Measurements from ENCODE around the gene DENND6B.

DENND6B gene

GRCh38 chr22:50286701-50287318, 40.0 kb downstream of the DENND6B start:
- peaks cover 79 to 83% of the 10 kb centered on the region in 2 experiments for H3K36me3 ChIP-seq (ENCODE audit: control insufficient read depth in 1 of 2, insufficient read depth in 2 of 2, low read length in 2 of 2)
- peaks cover 10% of the 10 kb centered on the region for H3K79me2 ChIP-seq (ENCODE audit: control insufficient read depth, insufficient read depth, low read length, poor library complexity)
- H2BK5ac ChIP-seq (ENCODE audit: low read depth, low read length, poor library complexity) = no peak overlapping the region
- H3K9ac ChIP-seq (ENCODE audit: low read length) = no peak overlapping the region
- H3K23ac ChIP-seq (ENCODE audit: low read length) = no peak overlapping the region
- no peak overlapping the region for H2AFZ ChIP-seq (ENCODE audit: insufficient read depth, low read length, poor library complexity)
- H3K14ac ChIP-seq (ENCODE audit: low read length) = no peak overlapping the region
- no peak for DNase-seq
- H2BK12ac ChIP-seq (ENCODE audit: low read length) = no peak overlapping the region
- H3K18ac ChIP-seq (ENCODE audit: low read length) = no peak overlapping the region
- no peak overlapping the region for H2AK5ac ChIP-seq (ENCODE audit: low read length)
- no CpG with 5 or more reads among the region's 40 CpGs for WGBS (ENCODE audit: extremely low coverage, insufficient coverage, insufficient read length)
- no peak overlapping the region for H3K4me3 ChIP-seq (ENCODE audit: low read depth, low read length)
- H3K27ac ChIP-seq (ENCODE audit: low read depth, low read length) = no peak overlapping the region
- no peak overlapping the region for H3K4ac ChIP-seq (ENCODE audit: low read depth, low read length)
- H3K4me2 ChIP-seq (ENCODE audit: low read length) = no peak overlapping the region
- no peak overlapping the region for H4K8ac ChIP-seq (ENCODE audit: low read depth, low read length)
- peaks cover 12 to 14% of the 10 kb centered on the region in 2 experiments for H3K4me1 ChIP-seq (ENCODE audit: control insufficient read depth in 1 of 2, insufficient read depth in 2 of 2, low read length in 2 of 2)
- H3K79me1 ChIP-seq (ENCODE audit: low read length) = peaks cover 13% of the 10 kb centered on the region
- H3K9me3 ChIP-seq (ENCODE audit: insufficient read depth, low read depth, low read length) = no peaks in the 10 kb centered on the region
- no peak overlapping the region for H4K12ac ChIP-seq (ENCODE audit: low read depth, low read length)
- H2BK120ac ChIP-seq (ENCODE audit: insufficient read depth, low read length, poor library complexity) = no peak overlapping the region
- no peak overlapping the region for H4K91ac ChIP-seq (ENCODE audit: low read depth, low read length)
- H3K27me3 ChIP-seq (ENCODE audit: insufficient read depth, low read length) = no peaks in the 10 kb centered on the region

- Histone ChIP-seq H2AFZ (ENCODE audit: insufficient read depth, low read length, poor library complexity) (no peak overlapping the region), H3K9ac (ENCODE audit: low read length) (no peak overlapping the region), H3K27me3 (ENCODE audit: insufficient read depth, low read length) (no peaks in the 10 kb centered on the region), H3K9me3 (ENCODE audit: insufficient read depth, low read depth, low read length) (no peaks in the 10 kb centered on the region), H3K27ac (ENCODE audit: low read depth, low read length) (no peak overlapping the region), H4K12ac (ENCODE audit: low read depth, low read length) (no peak overlapping the region), H3K4ac (ENCODE audit: low read depth, low read length) (no peak overlapping the region), H4K91ac (ENCODE audit: low read depth, low read length) (no peak overlapping the region), H2BK5ac (ENCODE audit: low read depth, low read length, poor library complexity) (no peak overlapping the region), H4K8ac (ENCODE audit: low read depth, low read length) (no peak overlapping the region), H3K14ac (ENCODE audit: low read length) (no peak overlapping the region), H3K4me1 (ENCODE audit: control insufficient read depth in 1 of 2, insufficient read depth in 2 of 2, low read length in 2 of 2) (peaks cover 12 to 15% of the 10 kb centered on the region in 2 experiments), H3K18ac (ENCODE audit: low read length) (no peak overlapping the region), H3K79me2 (ENCODE audit: control insufficient read depth, insufficient read depth, low read length, poor library complexity) (peaks cover 10% of the 10 kb centered on the region), H3K36me3 (ENCODE audit: control insufficient read depth in 1 of 2, insufficient read depth in 2 of 2, low read length in 2 of 2) (peaks cover 79 to 88% of the 10 kb centered on the region in 2 experiments), H3K79me1 (ENCODE audit: low read length) (peaks cover 15% of the 10 kb centered on the region), H3K4me3 (ENCODE audit: low read depth, low read length) (no peak overlapping the region), H2AK5ac (ENCODE audit: low read length) (no peak overlapping the region), H2BK12ac (ENCODE audit: low read length) (no peak overlapping the region), H3K4me2 (ENCODE audit: low read length) (no peak overlapping the region), H2BK120ac (ENCODE audit: insufficient read depth, low read length, poor library complexity) (no peak overlapping the region), H3K23ac (ENCODE audit: low read length) (no peak overlapping the region)
- WGBS (ENCODE audit: extremely low coverage, insufficient coverage, insufficient read length) = no CpG with 5 or more reads among the region's 21 CpGs
- DNase-seq = no peak
These were observed 40.5 kb downstream of the DENND6B start for GRCh38 chr22:50286275-50286674.

GRCh38 chr22:50285568-50286229, 41.1 kb downstream of the DENND6B start:
- Histone ChIP-seq H2AK5ac (ENCODE audit: low read length) (no peak overlapping the region), H2BK12ac (ENCODE audit: low read length) (no peak overlapping the region), H3K14ac (ENCODE audit: low read length) (no peak overlapping the region), H3K18ac (ENCODE audit: low read length) (no peak overlapping the region), H4K12ac (ENCODE audit: low read depth, low read length) (no peak overlapping the region), H2AFZ (ENCODE audit: insufficient read depth, low read length, poor library complexity) (no peak overlapping the region), H3K9ac (ENCODE audit: low read length) (no peak overlapping the region), H3K4ac (ENCODE audit: low read depth, low read length) (no peak overlapping the region), H3K4me3 (ENCODE audit: low read depth, low read length) (no peak overlapping the region), H3K36me3 (ENCODE audit: control insufficient read depth in 1 of 2, insufficient read depth in 2 of 2, low read length in 2 of 2) (peaks cover 79 to 89% of the 10 kb centered on the region in 2 experiments), H3K27me3 (ENCODE audit: insufficient read depth, low read length) (no peaks in the 10 kb centered on the region), H2BK5ac (ENCODE audit: low read depth, low read length, poor library complexity) (no peak overlapping the region), H3K79me1 (ENCODE audit: low read length) (peaks cover 15% of the 10 kb centered on the region), H3K27ac (ENCODE audit: low read depth, low read length) (no peak overlapping the region), H3K9me3 (ENCODE audit: insufficient read depth, low read depth, low read length) (no peaks in the 10 kb centered on the region), H2BK120ac (ENCODE audit: insufficient read depth, low read length, poor library complexity) (no peak overlapping the region), H3K4me1 (ENCODE audit: control insufficient read depth in 1 of 2, insufficient read depth in 2 of 2, low read length in 2 of 2) (peaks cover 12 to 15% of the 10 kb centered on the region in 2 experiments), H3K23ac (ENCODE audit: low read length) (no peak overlapping the region), H4K91ac (ENCODE audit: low read depth, low read length) (no peak overlapping the region), H4K8ac (ENCODE audit: low read depth, low read length) (no peak overlapping the region), H3K4me2 (ENCODE audit: low read length) (no peak overlapping the region), H3K79me2 (ENCODE audit: control insufficient read depth, insufficient read depth, low read length, poor library complexity) (peaks cover 10% of the 10 kb centered on the region)
- DNase-seq = no peak
- no CpG with 5 or more reads among the region's 34 CpGs for WGBS (ENCODE audit: extremely low coverage, insufficient coverage, insufficient read length)

DNA sequence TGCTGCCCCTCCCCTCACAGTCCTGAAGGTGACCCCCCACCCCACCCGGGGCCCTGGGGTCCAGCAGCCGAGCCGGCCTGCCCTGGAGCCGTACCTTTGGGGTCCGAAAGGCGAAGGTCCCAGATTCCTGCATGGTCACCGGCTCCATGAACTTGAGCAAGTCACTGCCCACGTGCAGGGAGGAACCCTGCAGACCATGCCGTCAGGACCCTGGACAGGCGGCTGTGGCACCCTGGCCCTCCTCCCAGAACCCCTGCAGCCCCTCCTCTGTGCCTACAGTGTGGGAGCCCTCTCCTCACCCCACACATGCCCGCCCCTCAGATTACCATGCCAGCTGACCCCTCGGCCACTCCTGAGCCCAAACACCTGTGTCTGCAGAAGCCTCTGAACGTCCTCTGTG, 42.3 kb downstream of the DENND6B start:
- Histone ChIP-seq H3K4me2 (ENCODE audit: low read length) (no peak overlapping the region), H3K36me3 (ENCODE audit: control insufficient read depth in 1 of 2, insufficient read depth in 2 of 2, low read length in 2 of 2) (peaks cover 80 to 89% of the 10 kb centered on the region in 2 experiments), H3K9me3 (ENCODE audit: insufficient read depth, low read depth, low read length) (no peaks in the 10 kb centered on the region), H4K12ac (ENCODE audit: low read depth, low read length) (no peak overlapping the region), H4K91ac (ENCODE audit: low read depth, low read length) (no peak overlapping the region), H3K18ac (ENCODE audit: low read length) (no peak overlapping the region), H3K4ac (ENCODE audit: low read depth, low read length) (no peak overlapping the region), H3K23ac (ENCODE audit: low read length) (no peak overlapping the region), H2AK5ac (ENCODE audit: low read length) (no peak overlapping the region), H3K27ac (ENCODE audit: low read depth, low read length) (no peak overlapping the region), H3K4me1 (ENCODE audit: control insufficient read depth in 1 of 2, insufficient read depth in 2 of 2, low read length in 2 of 2) (peaks cover 12 to 15% of the 10 kb centered on the region in 2 experiments), H3K9ac (ENCODE audit: low read length) (no peak overlapping the region), H2BK120ac (ENCODE audit: insufficient read depth, low read length, poor library complexity) (no peak overlapping the region), H4K8ac (ENCODE audit: low read depth, low read length) (no peak overlapping the region), H3K4me3 (ENCODE audit: low read depth, low read length) (no peak overlapping the region), H2AFZ (ENCODE audit: insufficient read depth, low read length, poor library complexity) (no peak overlapping the region), H3K79me1 (ENCODE audit: low read length) (peaks cover 15% of the 10 kb centered on the region), H3K79me2 (ENCODE audit: control insufficient read depth, insufficient read depth, low read length, poor library complexity) (peaks cover 10% of the 10 kb centered on the region), H3K27me3 (ENCODE audit: insufficient read depth, low read length) (no peaks in the 10 kb centered on the region), H2BK12ac (ENCODE audit: low read length) (no peak overlapping the region), H2BK5ac (ENCODE audit: low read depth, low read length, poor library complexity) (no peak overlapping the region), H3K14ac (ENCODE audit: low read length) (no peak overlapping the region)
- whole genome bisulfite sequencing (ENCODE audit: extremely low coverage, insufficient coverage, insufficient read length) = no CpG with 5 or more reads among the region's 13 CpGs
- no peak for DNase-seq

Data from trophoblast cell (in vitro differentiated cells and primary cell).